GM19035 (cell line): ENCODE measurements around the gene SLC6A6.

Experiments used
- ATAC-seq: cut with Tn5 transposase; IDR thresholded peaks from one replicate; pipeline ENCODE4 v1.9.1; 2021; ENCODE audit not compliant: unreplicated experiment

SLC6A6 gene

DNA sequence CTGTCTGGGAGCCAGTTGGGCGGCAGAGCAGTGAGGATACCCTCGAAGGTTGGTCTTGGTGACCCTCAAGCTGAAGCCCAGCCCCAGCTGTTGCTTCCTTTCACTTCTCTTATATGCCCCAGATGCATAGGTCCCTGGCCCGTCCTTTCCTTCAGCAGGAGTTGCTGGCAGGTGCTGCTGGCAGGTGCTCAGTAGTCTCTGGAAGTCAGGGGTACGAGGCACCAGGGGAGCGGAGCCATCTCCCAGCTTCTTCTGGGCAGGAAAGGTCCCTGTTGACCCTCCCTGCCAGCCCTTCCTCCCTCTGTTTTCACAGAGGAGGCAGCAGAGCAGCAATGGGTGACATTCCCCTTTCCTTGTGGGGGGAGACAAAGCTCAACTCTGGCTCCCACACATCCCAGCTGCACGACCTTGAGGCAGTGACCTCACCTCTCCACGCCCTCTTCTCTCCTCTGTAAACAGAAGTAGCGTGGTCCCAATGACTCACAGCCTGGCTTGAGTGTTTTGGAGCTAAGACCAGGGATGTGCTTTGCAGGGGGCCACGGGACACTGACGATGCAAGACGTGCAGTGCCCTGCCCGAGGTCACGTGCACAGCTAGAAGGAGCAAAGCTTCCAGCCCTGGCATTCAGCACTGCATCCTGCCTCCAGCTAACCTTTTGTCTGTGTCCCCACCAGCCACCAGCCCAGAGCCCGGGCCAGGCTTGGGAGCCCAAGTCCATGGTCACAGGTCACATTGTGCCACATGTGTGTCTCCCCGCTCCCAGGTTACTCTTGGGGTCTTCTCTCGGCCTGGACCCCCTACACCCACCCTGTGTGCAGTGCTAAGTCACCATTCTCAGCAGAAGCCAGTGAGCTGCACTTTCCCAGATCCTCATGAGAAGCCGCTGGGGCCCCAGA is 49.7 kb downstream of the SLC6A6 start:
- no peak for ATAC-seq

DNA sequence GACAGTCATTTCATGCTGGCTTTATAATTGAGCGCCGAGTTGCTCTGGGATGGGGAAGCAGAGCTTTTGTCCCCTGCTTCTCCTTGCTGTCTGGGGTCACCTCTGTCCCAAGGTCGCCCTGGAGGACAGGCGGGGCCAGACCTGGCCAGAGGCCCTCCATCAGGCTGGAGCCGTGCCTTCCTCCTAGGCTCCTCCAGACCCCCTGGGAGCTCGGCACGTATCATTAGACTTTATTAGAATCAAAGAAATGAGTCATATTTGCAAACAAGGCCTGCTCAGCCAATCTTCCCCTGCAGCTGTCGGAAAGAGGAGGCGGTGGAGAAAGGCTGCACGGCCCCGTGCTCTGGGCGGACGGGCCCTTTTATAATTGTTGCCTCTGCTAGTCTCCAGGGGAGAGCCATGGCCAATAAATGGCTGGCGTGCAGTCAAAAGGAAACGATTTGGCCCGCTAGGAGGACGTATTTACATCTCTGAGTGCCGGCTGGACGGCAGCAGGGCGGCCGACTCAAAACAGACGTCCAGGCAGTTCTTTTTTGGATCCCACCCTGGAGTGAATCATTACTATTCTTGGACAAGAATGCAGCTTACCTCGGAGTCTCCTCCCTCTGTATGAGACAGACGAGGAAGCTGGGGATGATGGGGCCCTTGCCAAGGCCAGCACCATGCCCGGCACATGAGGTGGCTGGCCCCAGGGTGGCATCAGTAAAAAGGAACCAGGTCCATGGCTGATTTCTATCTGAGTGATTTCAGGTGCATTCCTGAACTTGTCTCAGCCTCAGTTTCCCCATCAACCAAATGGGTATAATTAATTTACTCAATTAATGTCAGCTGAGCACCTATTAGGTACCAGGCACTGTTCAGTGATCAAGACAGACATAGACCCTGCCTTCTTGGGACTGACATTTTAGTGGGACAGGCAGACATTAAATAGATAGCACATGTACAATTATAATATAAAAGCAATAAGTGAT is 50.6 kb downstream of the SLC6A6 start:
- no peak for ATAC-seq

DNA sequence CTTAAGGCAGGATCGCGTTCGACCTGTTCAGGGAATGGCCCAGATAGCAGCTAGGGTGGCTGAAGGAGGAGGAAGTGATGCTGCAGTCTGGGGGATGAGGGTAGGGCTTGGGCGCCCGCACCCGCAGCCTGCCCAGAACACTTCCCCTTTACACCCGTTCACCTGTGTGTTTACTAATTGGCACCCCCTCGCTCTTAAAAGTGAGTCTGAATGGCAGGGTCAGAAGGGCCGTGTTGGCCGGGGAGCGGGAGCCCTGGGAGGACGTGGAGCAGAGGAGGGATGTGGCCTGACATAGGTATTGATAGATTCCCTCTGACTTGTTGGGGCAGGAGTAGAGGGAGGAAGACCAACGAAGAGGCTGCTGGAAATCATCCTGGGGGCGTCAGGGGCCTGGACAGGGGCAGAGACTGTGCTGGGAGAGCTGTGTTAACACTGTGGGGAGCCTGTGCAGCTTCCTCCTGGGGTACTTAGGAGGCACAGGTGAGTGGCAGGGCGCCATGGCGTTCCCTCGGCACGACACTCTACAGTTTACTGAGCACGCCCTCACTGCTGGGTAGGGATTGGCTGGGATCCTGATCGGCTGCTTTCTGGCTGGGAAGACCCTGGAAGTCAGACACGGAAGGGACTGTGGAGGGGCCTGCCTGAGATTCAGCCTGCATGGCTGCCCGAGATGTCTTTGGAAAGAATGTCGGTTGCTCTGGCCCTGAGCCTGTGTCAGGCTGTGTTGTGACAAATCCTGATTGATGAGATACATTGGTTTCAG is 51.7 kb downstream of the SLC6A6 start:
- no peak for ATAC-seq

DNA sequence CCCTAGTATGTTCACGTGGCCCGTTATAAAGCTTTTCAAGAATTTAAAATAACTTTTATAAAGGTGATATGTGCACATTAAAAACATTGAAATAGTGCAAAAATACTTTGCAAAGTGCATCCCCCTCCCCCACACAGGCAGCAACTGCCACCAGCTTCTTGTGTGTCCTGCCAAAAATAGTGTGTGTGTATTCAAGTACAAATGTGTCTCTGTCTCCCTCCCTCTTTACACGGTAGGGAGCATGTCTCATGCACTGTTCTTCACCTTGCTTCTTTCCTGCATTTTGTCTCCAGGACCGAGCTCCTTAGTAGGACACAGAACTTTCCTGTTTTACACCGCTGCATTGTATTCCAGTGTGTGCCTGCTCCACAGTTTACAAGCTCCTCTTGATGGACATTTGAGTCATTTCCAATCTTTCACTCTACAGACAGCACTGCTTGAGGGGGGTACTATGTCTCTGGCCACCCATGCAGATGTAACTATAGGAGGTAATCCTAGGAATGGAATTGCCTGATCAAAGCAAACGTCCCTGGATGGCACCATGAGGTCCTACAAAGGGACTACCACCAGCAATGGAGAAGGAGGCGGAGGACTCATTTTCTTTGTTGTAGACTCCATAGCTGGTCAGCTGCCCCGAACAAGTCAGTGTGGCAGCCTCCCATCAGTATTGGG is 52.4 kb downstream of the SLC6A6 start:
- ATAC-seq = no peak

DNA sequence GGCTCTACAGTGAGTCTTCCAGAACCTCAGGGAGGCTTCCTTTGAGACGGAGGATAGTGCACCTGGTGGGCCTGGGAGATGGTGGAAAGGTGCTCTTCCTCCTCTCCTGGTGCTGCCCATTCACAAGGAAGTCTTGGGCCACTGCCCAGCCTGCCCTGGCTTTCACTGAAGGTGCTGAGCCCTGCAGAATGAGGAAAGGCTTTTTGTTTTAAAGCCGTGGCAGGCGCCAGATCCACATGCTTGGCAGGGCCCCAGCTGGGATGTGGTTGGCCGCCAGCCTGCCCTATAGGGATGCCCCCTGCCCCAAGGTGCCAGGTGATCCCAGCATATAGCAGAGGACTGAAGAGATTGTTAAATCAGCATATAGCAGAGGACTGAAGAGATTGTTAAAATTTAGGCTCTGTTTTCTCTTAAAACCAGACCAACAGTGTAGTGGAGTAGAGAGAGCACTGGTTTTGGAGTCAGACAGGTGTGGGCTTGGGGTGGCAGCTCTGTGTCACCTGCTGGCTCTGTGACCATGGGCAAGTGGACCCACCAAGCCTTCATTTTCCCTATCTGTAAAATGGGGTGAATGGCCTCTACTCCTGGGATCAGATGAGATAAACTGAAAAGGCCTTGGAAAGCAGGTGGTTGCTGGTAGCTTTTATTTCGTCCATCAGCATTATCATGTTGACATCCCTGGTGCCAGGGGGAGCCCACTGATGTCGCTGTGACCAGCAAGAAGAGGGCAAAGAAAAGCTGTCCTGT is 53.3 kb downstream of the SLC6A6 start:
- no peak for ATAC-seq

DNA sequence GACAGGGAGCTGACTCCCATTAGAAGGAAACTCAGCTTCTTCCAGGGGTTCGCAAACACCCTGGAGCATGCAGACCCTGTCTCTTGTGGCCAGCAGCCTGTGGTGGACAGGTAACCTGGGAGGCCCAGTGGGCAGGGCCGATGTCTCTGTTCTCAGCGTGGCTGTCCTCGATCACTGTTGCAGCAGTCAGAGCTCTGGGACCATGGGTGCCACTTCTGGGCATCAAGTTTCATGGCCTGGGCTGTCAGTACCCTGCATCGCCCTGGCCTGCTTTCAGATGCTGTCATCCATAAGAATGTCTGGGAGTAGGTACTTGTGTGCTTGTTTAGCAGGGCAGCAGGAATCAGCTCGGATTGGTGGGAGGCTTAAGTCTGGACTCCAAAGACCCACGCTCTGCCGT is 54.4 kb downstream of the SLC6A6 start:
- ATAC-seq = no peak

DNA sequence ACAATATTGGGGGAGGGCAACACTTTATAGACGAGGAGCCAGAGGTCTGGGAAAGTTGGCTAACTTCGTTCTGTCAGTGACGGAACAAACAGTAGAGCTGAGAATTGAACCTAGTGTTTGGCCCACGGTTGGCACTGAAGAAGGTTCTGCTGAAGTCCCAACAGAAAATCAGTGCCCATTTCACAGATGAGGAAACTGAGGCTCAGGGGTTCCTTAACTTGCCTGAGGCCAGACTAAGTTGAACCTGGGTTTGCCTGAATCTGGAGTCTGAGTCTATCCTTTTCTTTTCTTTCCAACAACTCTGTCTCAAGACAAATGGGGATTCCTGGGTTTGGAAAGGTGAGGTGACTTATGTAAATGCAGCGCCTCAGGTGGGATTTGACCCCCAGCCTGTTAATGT is 55.1 kb downstream of the SLC6A6 start:
- no peak for ATAC-seq

DNA sequence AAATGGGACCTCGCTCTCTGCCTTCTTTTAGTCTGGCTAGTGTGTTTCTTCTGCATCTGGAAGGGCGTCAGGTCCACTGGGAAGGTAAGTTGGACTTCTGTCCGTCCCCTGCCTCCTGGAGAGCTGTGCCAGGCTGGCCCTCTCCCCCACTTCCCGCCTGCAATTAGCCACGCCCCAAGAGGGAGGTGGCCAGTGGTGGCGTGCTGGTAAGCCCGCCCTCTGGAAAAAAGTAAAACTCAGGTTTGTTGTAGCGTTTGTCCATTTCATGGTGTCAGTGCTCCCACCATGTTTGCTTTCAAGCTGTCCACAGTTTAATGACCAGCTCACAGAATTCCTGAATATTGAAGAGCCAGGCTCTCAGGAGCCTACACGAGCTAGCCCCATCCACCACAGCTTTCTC is 55.6 kb downstream of the SLC6A6 start:
- ATAC-seq = no peak

DNA sequence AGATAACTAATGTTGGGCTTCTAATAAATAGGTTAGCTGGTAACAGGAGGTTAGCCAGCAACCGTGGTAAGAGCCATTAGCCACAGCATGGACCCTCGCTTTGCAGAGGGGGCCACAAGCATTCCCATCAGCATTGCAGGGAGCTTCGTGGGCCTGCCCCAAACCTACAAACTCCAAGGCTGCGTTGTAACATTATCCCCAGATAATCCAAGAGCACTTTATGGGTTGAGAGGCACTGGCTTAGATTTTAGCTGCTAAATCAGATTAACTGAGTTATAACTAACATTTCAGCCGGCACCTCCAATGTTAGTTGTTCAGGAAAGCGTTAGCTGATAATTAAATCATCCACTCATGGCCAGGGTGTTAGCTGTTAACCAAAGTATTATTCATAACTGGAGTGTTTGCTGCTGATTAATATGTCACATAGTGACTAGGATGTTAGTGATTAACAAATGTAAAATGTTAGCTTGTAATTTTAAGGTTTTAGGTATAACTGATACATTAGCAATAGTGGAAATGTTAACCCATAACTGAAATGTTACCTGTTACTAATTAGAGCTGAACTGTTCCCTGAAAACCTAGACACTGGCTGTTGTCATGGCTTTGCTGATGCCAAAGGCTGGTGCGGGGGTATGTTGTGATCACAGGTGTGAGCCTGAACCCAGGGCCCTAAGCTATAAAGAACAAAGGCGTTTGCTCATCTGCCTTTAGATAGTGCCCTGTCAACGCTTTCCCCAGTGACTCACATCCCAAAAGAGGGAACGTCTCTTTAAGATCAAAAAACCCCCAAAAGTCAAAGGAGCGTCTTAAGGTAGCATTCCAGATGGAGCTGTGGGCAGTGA is 56.2 kb downstream of the SLC6A6 start:
- no peak for ATAC-seq

DNA sequence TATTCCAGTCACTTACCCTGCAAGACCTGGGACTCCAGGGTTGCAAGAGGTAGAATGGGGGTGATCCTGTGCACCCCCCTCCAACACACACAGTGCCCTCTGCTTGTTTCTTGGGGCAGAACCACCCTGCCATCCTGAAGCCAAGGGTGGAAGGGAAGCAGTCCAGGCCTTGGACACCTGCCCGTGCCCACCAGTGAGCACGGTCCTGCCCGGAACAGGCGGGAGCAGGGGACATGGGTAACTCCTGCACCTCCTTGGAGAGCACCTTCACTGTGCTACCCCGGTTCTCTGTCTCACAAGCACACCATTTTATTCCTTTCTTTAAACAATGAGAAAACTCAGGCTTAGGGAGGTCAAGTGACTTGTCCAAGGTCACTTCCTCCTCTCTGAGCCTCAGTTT is 57.0 kb downstream of the SLC6A6 start:
- no peak for ATAC-seq

DNA sequence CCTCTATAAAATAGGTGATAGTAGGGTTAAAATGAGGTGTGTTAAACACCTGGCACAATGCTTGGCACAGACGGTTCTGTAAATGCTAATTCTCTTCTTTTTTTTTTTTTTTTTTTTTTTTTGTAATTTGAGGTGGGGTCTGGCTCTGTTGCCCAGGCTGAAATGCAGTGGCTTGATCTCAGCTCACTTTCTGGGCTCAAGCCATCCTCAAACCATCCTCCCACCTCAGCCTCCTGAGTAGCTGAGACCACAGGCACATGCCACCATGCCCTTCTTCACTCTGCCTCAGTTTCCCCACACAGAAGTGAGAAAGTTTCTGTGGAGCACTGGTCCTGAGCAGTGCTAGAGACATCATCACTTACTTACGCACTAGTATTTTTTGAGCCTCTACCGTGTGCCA is 57.4 kb downstream of the SLC6A6 start:
- ATAC-seq = no peak

DNA sequence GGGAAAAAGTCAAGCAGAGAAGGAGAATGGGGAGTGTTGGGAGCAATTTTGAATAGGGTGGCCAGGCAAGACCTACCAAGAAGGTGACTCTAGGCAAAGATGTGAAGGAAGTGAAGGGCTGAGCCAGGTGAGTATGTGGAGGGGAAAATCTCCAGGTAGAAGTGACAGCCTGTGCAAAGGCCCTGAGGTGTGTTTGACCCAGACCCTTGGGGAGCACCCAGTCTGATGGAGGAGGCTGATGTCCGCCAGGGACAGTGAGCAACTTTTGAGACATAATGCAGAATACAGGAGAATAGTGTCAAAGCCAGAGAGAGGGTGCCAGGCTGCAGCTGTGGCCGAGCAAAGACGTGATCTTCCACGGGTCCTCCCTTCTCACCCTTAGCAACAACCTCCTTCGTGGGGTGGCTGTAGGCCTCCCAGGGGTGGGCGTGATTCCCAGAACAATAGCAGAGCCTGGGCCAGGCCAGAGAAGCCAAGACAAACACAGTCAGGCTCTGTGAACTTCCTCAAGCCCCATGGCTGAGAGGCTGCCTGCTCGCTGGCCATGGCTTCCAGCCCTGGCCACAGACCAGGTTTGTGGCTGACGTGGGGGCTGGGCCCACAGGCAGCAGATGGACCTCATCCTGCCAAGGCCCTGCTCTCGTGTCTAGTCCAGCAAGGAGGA is 58.1 kb downstream of the SLC6A6 start:
- ATAC-seq = no peak

DNA sequence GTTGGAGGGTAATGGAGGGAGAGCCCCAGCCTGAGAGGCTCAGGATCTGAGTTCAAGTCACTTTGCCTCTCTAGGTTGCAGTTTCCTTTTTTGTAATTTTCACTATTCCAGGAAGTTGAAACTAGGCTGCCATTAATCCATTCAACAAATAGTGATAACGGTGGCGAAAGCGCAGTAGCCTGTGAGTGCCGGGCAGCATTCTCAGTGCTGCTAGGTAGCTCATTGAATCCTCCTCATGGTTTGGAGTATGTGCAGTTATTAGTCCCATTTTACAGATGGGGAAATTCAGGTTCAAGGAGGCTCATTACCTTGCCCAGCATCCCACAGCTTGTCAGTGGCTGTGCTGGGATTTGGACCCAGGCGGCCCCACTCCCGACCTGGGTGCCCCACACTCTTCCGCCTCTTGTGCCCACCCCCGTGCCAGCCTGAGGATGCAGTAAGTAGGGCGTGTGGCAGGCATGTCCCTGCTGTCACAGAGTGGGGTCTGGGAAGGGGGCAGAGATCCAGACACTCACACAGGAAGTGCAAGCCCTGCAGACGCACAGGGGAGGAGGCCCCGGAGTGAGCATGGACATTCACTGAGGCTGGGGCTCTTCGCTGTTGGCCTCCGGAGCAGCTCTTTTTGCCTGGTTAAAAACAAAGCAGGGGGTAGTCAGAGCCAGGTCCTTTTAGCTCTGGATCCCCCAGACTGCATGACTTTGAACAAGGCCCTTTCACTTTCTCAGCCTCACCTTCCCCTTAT is 58.8 kb downstream of the SLC6A6 start:
- ATAC-seq = no peak

DNA sequence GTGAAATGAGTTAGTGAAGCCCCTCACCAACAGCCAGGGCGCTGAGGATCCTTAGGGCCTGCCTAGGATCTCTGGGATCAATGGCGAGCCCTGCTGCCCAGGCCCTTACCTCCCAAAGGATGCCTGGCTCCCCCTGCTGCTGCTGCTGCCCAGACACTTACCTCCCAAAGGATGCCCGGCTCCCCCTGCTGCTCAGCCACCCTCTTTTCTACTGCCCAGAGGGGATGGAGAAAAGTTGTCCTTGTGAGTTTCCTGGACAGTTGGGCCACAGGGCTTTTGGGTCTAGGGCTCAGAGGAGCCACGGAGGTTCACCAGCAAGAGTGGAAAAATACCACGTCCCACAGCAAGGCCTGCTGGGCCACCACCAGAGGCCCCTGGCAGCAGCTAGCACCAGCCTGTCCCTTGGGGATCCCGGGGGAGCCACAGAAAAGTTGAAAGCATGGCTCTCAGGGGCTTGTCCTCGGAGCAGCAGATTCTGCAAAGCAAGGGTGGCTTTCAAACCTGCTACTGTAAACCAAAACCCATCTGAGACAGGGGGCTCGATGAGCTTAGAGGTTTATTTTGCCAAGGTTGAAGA is 59.4 kb downstream of the SLC6A6 start:
- ATAC-seq = no peak

DNA sequence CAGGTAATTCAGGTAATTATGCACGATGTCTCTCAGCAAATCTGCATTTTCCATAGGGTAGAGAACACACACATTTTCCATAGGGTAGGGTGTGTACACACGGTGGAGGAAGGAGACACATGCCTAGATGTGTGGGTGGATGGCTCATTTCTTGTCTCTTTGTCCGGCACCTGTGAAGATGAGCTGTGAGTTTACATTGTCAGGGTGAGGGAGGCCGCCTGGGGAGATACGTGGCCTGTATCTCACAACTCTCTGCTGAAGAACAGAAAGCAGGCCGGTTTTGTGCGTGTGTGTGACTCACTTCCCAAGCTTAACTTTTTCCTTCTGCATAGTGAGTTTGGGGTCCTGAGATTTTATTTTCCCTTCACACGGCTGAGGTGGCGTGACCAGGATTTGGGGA is 60.3 kb downstream of the SLC6A6 start:
- no peak for ATAC-seq

DNA sequence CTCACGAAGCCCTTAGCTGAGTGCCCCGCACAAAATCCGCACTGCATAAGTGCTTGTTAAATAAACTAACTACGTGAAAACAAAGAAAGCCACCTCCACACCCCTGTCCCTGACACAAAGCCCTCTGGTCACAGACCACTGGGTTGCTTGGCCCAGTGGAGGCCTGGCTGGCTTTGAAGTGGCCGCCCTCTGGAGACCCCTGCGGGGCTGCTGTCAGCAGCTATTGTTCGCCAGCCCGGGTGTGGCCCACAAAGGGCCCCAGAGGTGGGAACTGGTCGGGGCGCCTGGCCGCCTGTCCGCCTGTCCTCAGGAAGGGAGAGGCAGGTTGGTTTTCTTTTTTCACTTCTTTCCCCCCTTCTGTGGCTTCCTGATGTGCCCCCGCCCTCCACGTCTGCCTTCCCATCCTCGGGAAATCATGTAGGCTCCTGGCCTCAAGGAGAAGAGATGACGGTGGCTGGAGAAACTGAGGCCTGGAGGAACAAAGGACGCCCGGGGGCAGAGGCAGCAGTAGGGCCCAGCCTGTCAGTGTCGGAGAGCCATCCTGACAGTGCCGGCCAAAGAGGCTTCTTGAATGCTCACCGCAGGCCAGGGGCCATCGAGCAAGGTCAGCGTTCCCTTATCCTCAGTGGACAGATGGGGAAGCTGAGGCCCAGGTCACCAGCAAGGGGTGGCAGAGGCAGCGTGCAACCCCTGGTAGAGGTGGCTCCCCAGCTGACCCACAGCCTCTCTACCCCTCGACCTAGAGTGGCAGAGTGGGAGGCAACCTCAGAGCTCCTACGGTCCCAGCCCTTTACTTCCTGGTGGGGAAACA is 61.1 kb downstream of the SLC6A6 start:
- no peak for ATAC-seq

DNA sequence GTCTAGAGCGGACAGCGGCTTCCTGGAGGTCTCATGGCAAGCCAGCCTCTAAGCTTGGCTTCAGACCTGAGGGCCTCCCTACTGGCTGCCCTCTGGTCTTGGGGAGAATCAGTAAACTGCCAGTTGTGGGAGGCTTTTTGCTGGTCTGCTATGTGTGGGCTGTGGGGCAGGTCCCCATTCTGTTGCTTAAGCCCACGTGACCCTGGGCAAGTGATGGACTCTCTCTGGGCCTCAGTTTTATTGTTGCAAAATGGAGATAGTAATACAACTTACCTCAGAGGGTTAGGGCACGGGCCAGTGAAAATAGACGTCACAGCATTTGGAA is 61.7 kb downstream of the SLC6A6 start:
- no peak for ATAC-seq
